Fibroblast of villous mesenchyme (primary cell): ENCODE data around the gene ZNF768. TPM values are rescaled to one million over a fixed set of nuclear protein-coding genes. Genes with fewer than 3 reads are reported as not detected.
"Not testable (repeated sequence)": the region's sequence is repeated elsewhere in the genome, so short reads cannot be mapped to it uniquely, and the experiment has no call there.

Experiments used
- DNase-seq: peaks from one replicate; pipeline ENCODE4 v3.0.0-alpha.2; 2010; ENCODE audit warnings: low read depth
- H3K4me3 ChIP-seq: 2 replicates; pipeline ENCODE4 v1.5.1; 2011; ENCODE audit warnings: low read depth, mild to moderate bottlenecking, low read length
- total RNA-seq: library from RNA; depleted of rRNA; stranded (reverse); fragments of >200 nt; gene quantifications from 2 replicates; pipeline ENCODE4 v1.2.3, GENCODE V29; 2012
- TF ChIP-seq, protein P1 (sequence below): IDR thresholded peaks from 2 replicates; pipeline ENCODE4 v1.5.1; 2012; ENCODE audit warnings: low read depth, mild to moderate bottlenecking, low read length; ENCODE audit not compliant: insufficient read depth

Gene ZNF768
- total RNA-seq, 1 donor, result 22.0 TPM

- TF ChIP-seq, protein P1, sequence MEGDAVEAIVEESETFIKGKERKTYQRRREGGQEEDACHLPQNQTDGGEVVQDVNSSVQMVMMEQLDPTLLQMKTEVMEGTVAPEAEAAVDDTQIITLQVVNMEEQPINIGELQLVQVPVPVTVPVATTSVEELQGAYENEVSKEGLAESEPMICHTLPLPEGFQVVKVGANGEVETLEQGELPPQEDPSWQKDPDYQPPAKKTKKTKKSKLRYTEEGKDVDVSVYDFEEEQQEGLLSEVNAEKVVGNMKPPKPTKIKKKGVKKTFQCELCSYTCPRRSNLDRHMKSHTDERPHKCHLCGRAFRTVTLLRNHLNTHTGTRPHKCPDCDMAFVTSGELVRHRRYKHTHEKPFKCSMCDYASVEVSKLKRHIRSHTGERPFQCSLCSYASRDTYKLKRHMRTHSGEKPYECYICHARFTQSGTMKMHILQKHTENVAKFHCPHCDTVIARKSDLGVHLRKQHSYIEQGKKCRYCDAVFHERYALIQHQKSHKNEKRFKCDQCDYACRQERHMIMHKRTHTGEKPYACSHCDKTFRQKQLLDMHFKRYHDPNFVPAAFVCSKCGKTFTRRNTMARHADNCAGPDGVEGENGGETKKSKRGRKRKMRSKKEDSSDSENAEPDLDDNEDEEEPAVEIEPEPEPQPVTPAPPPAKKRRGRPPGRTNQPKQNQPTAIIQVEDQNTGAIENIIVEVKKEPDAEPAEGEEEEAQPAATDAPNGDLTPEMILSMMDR, result no peak
- no peak overlapping the region for H3K4me3 ChIP-seq
- DNase-seq, result no peak
These were observed 1.5 kb downstream of the ZNF768 start for GRCh38 chr16:30524575-30525568.

- no peak for DNase-seq
- H3K4me3 ChIP-seq, result no peak overlapping the region
- TF ChIP-seq, protein P1, result no peak
These were observed 2.4 kb downstream of the ZNF768 start for GRCh38 chr16:30523768-30524574.

- not testable (repeated sequence) for H3K4me3 ChIP-seq, DNase-seq
These were observed 3.5 kb downstream of the ZNF768 start for GRCh38 chr16:30522702-30523463.

- TF ChIP-seq, protein P1, result no peak
- no peak overlapping the region for H3K4me3 ChIP-seq
- DNase-seq, result no peak
These were observed 4.3 kb downstream of the ZNF768 start for GRCh38 chr16:30521873-30522641.

GRCh38 chr16:30521476-30521872, 4.9 kb downstream of the ZNF768 start:
- no peak overlapping the region for H3K4me3 ChIP-seq
- TF ChIP-seq, protein P1, result no peak
- no peak for DNase-seq

DNA sequence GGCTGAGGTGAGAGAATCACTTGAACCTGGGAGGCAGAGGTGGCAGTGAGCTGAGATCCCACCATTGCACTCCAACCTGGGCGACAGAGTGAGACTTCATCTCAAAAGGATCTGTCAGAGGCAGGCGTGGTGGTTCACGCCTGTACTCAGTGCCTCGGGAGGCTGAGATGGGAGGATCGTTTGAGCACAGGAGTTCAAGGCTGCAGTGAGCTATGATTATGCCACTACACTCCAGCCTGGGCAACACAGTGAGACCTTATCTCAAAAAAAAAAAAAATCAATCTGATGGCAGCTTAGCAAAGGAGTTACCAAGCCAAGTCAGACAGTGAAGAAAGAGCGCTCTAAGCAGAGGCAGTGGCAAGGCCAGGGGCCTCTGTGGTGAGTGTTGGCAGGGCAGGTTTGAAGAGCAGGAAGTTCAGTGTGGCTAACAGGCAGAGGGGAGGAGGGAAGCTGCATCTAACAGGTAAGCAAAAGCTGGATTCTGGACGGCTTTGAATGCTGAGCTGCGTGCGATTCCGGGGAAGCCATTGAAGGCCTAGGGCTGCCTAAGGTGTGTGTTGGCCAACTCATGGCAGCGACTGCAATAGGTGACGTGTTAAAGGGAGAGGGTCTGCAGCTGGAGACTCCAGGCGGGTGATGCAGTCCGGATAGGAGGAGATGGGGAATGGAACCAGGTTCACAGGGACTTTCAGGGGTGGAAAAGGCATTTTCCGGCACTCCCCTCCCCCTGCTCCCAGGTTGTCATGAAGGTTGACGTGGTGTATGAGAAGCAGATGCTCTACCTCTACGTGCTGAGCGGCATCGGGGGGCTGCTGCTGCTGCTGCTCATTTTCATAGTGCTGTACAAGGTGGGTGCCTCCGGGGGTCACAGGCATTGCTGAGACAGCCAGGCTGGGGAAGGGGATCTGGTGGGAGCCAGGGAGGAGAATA, 7.0 kb downstream of the ZNF768 start:
- TF ChIP-seq, protein P1, result no peak
- DNase-seq, result no peak

More for the DNA sequence above, 7.0 kb downstream of the ZNF768 start:
- no peak overlapping the region for H3K4me3 ChIP-seq
